HEK293 (cell line): ENCODE measurements around the gene C1orf21.

Experiments
- CTCF ChIA-PET: fragments of 350-600 bp; formaldehyde crosslinking; extraction: SDS; loops from one replicate; lab custom pipeline; 2021; ENCODE audit warnings: antibody characterized with exemption; lab: Yijun Ruan, JAX
- POLR2A ChIA-PET: fragments of 300-600 bp; formaldehyde crosslinking; extraction: SDS; loops from one replicate; lab custom pipeline; 2020; ENCODE audit warnings: antibody characterized with exemption, inconsistent platforms; lab: Yijun Ruan, JAX
- H3K27ac ChIP-seq: fragments of 200-500 bp; sonication (Bioruptor generic); 2 replicates; pipeline ENCODE4 v1.5.1; 2014; ENCODE audit warnings: low read depth, low read length, control low read depth, inconsistent platforms; ENCODE audit errors: extremely low read depth
- H3K36me3 ChIP-seq, 2 experiments: fragments of 200-500 bp in 1 of 2; sonication (Bioruptor generic) in 1 of 2; 1 replicate in 1 of 2; 2 replicates in 1 of 2; pipeline ENCODE4 v1.5.1; 2014 to 2017; ENCODE audit warnings: inconsistent platforms in 2 of 2, low read length in 2 of 2; ENCODE audit not compliant: control insufficient read depth in 2 of 2, insufficient read depth in 1 of 2
- H3K4me1 ChIP-seq: fragments of 200-500 bp; sonication (Bioruptor generic); 2 replicates; pipeline ENCODE4 v1.5.1; 2014; ENCODE audit warnings: mild to moderate bottlenecking, low read length, inconsistent platforms; ENCODE audit not compliant: control insufficient read depth, insufficient read depth
- H3K4me3 ChIP-seq: 2 replicates; pipeline ENCODE4 v1.5.1; 2011; ENCODE audit warnings: low read depth, mild to moderate bottlenecking, control low read depth, low read length, moderate library complexity
- H3K9me3 ChIP-seq: fragments of 200-500 bp; sonication (Bioruptor generic); 2 replicates; pipeline ENCODE4 v1.5.1; 2014; ENCODE audit warnings: low read depth, low read length, inconsistent platforms; ENCODE audit not compliant: control insufficient read depth, insufficient read depth
- BCL11A ChIP-seq: fragments of 450-650 bp; formaldehyde crosslinking; IDR thresholded peaks from 2 replicates; pipeline ENCODE4 v1.5.1; 2016; ENCODE audit warnings: low read depth, missing biosample characterization, missing genetic modification characterization
- KLF16 ChIP-seq: fragments of 450-650 bp; formaldehyde crosslinking; IDR thresholded peaks from 2 replicates; pipeline ENCODE4 v1.5.1; 2017; ENCODE audit warnings: missing biosample characterization, missing genetic modification characterization
- SP7 ChIP-seq: fragments of 450-650 bp; formaldehyde crosslinking; IDR thresholded peaks from 2 replicates; pipeline ENCODE4 v1.5.1; 2016; ENCODE audit warnings: missing biosample characterization, missing genetic modification characterization
- ZNF184 ChIP-seq: fragments of 450-650 bp; IDR thresholded peaks from 2 replicates; pipeline ENCODE4 v1.5.1; 2018; ENCODE audit warnings: missing biosample characterization, mild to moderate bottlenecking, missing genetic modification characterization
- ZNF202 ChIP-seq: fragments of 450-650 bp; formaldehyde crosslinking; IDR thresholded peaks from 2 replicates; pipeline ENCODE4 v1.5.1; 2016; ENCODE audit warnings: missing biosample characterization, missing genetic modification characterization, borderline replicate concordance
- ZNF211 ChIP-seq: fragments of 450-650 bp; formaldehyde crosslinking; IDR thresholded peaks from 2 replicates; pipeline ENCODE4 v1.5.1; 2016; ENCODE audit warnings: low read depth, missing biosample characterization, missing genetic modification characterization
- ZNF266 ChIP-seq: fragments of 450-650 bp; formaldehyde crosslinking; IDR thresholded peaks from 2 replicates; pipeline ENCODE4 v1.5.1; 2016; ENCODE audit warnings: missing biosample characterization, missing genetic modification characterization, low read depth
- ZNF544 ChIP-seq: fragments of 450-650 bp; formaldehyde crosslinking; IDR thresholded peaks from 2 replicates; pipeline ENCODE4 v1.5.0; 2017; ENCODE audit warnings: missing biosample characterization, missing genetic modification characterization
- ZNF571 ChIP-seq: fragments of 450-650 bp; formaldehyde crosslinking; IDR thresholded peaks from 2 replicates; pipeline ENCODE4 v1.5.0; 2017; ENCODE audit warnings: missing biosample characterization, missing genetic modification characterization
- ZNF623 ChIP-seq: fragments of 450-650 bp; formaldehyde crosslinking; IDR thresholded peaks from 2 replicates; pipeline ENCODE4 v1.5.1; 2016; ENCODE audit warnings: missing biosample characterization, missing genetic modification characterization
- ZSCAN16 ChIP-seq: fragments of 450-650 bp; formaldehyde crosslinking; IDR thresholded peaks from 2 replicates; pipeline ENCODE4 v1.5.1; 2016; ENCODE audit warnings: missing biosample characterization, missing genetic modification characterization
- TF ChIP-seq, protein P1 (sequence below): fragments of 450-650 bp; formaldehyde crosslinking; IDR thresholded peaks from 2 replicates; pipeline ENCODE4 v1.5.1; 2016; ENCODE audit warnings: missing biosample characterization, missing genetic modification characterization, borderline replicate concordance
- TF ChIP-seq, protein P2 (sequence below): fragments of 450-650 bp; formaldehyde crosslinking; IDR thresholded peaks from 2 replicates; pipeline ENCODE4 v1.5.1; 2016; ENCODE audit warnings: missing biosample characterization, missing genetic modification characterization
- TF ChIP-seq, protein P3 (sequence below): fragments of 450-650 bp; formaldehyde crosslinking; IDR thresholded peaks from 2 replicates; pipeline ENCODE4 v1.5.1; 2017; ENCODE audit warnings: missing biosample characterization, mild to moderate bottlenecking, missing genetic modification characterization, moderate library complexity
- TF ChIP-seq, protein P4 (sequence below): fragments of 450-650 bp; formaldehyde crosslinking; IDR thresholded peaks from 2 replicates; pipeline ENCODE4 v1.5.0; 2017; ENCODE audit warnings: missing biosample characterization, missing genetic modification characterization, borderline replicate concordance

C1orf21 gene

DNA sequence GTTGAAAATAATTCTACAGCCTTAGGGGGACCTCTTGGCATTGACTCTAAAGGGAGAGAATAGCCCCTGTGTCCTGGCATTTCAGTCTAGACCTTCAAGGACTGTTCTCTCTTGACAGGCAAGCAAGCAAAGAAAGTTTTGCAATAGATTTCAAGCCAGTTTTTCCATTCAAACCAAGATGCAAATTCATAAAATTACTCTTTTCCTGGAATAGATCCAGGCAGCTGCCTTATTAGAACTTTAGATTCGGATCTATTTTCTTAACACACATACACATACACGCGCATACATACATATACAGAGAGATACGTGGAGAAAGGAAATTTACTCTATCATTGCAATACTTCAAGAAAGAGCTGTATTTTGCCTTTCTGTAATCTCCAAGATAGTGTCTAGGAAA is 238.4 kb downstream of the C1orf21 start (continued):
- no peak for TF ChIP-seq ZNF184

DNA sequence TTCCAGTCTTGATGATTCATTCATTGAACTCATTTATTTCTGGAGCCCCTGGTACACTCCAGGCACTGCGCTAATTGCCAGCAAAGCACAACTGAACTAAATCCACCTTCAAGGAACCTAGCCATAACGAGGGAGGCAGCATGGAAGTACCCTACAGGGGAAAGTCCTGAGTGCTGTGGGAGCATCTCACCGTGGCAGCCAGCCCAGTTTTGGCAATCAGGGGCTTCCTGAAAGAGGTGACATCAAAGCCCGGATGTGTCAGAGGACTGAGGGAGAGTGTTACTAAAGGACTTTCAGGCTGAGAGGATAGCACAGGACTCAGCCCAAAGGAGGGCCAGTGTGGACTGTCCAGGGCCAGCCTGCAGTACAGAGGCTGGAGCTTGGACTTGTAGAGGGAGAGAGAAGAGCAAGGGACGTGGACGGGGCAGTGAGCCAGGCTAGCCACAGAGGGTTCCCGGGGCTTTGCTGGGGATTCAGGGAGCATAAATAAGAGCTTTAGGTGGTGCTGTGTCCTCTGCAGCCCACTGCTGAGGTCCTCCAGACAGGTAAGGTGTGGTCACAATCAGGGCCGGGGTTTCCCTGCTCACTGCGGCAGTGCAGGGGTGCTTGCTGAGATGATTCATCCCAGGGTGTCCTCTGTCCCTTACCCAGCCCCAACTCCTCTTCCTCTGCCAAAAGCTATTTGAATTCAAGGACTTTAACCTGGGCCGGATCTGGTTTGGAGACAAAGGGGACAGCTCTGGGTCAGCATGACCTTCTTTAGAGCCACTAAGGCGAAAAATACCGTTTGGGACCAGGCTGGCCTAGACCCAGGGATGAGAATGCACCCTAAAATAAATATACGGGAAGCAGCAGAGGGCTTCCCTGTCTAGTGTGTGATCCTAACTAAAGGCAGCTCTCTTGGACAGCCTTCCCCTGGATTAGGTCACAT is 239.5 kb downstream of the C1orf21 start:
- Histone ChIP-seq H3K4me3 (no peak overlapping the region), H3K4me1 (peaks cover 11% of the 10 kb centered on the region), H3K27ac (no peak overlapping the region), H3K36me3 (no peaks in the 10 kb centered on the region), H3K9me3 (no peaks in the 10 kb centered on the region)
- TF ChIP-seq ZSCAN16: no peak
- no peak for TF ChIP-seq ZNF544 (tag by site-specific recombination)
- no peak for TF ChIP-seq ZNF623 (tag by site-specific recombination)
- TF ChIP-seq, protein P1, sequence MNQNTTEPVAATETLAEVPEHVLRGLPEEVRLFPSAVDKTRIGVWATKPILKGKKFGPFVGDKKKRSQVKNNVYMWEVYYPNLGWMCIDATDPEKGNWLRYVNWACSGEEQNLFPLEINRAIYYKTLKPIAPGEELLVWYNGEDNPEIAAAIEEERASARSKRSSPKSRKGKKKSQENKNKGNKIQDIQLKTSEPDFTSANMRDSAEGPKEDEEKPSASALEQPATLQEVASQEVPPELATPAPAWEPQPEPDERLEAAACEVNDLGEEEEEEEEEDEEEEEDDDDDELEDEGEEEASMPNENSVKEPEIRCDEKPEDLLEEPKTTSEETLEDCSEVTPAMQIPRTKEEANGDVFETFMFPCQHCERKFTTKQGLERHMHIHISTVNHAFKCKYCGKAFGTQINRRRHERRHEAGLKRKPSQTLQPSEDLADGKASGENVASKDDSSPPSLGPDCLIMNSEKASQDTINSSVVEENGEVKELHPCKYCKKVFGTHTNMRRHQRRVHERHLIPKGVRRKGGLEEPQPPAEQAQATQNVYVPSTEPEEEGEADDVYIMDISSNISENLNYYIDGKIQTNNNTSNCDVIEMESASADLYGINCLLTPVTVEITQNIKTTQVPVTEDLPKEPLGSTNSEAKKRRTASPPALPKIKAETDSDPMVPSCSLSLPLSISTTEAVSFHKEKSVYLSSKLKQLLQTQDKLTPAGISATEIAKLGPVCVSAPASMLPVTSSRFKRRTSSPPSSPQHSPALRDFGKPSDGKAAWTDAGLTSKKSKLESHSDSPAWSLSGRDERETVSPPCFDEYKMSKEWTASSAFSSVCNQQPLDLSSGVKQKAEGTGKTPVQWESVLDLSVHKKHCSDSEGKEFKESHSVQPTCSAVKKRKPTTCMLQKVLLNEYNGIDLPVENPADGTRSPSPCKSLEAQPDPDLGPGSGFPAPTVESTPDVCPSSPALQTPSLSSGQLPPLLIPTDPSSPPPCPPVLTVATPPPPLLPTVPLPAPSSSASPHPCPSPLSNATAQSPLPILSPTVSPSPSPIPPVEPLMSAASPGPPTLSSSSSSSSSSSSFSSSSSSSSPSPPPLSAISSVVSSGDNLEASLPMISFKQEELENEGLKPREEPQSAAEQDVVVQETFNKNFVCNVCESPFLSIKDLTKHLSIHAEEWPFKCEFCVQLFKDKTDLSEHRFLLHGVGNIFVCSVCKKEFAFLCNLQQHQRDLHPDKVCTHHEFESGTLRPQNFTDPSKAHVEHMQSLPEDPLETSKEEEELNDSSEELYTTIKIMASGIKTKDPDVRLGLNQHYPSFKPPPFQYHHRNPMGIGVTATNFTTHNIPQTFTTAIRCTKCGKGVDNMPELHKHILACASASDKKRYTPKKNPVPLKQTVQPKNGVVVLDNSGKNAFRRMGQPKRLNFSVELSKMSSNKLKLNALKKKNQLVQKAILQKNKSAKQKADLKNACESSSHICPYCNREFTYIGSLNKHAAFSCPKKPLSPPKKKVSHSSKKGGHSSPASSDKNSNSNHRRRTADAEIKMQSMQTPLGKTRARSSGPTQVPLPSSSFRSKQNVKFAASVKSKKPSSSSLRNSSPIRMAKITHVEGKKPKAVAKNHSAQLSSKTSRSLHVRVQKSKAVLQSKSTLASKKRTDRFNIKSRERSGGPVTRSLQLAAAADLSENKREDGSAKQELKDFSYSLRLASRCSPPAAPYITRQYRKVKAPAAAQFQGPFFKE (tag by site-specific recombination): no peak
- TF ChIP-seq SP7 (tag by site-specific recombination): no peak
- TF ChIP-seq, protein P2, sequence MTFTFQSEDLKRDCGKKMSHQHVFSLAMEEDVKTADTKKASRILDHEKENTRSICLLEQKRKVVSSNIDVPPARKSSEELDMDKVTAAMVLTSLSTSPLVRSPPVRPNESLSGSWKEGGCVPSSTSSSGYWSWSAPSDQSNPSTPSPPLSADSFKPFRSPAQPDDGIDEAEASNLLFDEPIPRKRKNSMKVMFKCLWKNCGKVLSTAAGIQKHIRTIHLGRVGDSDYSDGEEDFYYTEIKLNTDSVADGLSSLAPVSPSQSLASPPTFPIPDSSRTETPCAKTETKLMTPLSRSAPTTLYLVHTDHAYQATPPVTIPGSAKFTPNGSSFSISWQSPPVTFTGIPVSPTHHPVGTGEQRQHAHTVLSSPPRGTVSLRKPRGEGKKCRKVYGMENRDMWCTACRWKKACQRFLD (tag by site-specific recombination): no peak
- no peak for TF ChIP-seq ZNF571
- TF ChIP-seq ZNF266 (tag by site-specific recombination): no peak
- TF ChIP-seq, protein P3, sequence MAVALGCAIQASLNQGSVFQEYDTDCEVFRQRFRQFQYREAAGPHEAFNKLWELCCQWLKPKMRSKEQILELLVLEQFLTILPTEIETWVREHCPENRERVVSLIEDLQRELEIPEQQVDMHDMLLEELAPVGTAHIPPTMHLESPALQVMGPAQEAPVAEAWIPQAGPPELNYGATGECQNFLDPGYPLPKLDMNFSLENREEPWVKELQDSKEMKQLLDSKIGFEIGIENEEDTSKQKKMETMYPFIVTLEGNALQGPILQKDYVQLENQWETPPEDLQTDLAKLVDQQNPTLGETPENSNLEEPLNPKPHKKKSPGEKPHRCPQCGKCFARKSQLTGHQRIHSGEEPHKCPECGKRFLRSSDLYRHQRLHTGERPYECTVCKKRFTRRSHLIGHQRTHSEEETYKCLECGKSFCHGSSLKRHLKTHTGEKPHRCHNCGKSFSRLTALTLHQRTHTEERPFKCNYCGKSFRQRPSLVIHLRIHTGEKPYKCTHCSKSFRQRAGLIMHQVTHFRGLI (tag by site-specific recombination): no peak
- TF ChIP-seq ZNF211 (tag by site-specific recombination): no peak
- CTCF ChIA-PET: interaction anchor here (0.6 to 0.8 kb wide), 2 partner anchors 37 to 67 kb away, joined by 3 read pairs; no protein-coding TSS in a partner anchor
- POLR2A ChIA-PET: no interaction called here

DNA sequence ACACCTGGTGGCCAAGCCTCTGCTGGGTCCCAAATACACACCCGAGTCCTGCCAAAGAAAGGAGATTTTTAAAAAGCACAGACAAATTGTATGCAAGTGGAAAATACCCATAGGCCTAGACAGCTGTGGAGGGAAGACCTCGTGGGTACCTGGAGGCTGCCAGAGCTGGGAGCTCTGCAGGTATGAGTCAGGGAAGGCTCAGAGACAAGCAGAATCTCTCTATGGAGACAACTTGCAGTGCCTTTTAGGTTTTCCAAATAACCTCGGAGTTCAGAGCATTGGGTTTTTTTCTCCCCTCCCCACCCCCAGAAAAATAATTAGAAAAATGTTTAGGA is 240.1 kb downstream of the C1orf21 start:
- Histone ChIP-seq H3K27ac (no peak overlapping the region), H3K9me3 (no peaks in the 10 kb centered on the region), H3K36me3 (no peaks in the 10 kb centered on the region), H3K4me3 (no peak overlapping the region), H3K4me1 (peaks cover 5% of the 10 kb centered on the region)
- TF ChIP-seq BCL11A (tag by site-specific recombination): no peak
- no peak for TF ChIP-seq ZNF202 (tag by site-specific recombination)
- TF ChIP-seq, protein P4, sequence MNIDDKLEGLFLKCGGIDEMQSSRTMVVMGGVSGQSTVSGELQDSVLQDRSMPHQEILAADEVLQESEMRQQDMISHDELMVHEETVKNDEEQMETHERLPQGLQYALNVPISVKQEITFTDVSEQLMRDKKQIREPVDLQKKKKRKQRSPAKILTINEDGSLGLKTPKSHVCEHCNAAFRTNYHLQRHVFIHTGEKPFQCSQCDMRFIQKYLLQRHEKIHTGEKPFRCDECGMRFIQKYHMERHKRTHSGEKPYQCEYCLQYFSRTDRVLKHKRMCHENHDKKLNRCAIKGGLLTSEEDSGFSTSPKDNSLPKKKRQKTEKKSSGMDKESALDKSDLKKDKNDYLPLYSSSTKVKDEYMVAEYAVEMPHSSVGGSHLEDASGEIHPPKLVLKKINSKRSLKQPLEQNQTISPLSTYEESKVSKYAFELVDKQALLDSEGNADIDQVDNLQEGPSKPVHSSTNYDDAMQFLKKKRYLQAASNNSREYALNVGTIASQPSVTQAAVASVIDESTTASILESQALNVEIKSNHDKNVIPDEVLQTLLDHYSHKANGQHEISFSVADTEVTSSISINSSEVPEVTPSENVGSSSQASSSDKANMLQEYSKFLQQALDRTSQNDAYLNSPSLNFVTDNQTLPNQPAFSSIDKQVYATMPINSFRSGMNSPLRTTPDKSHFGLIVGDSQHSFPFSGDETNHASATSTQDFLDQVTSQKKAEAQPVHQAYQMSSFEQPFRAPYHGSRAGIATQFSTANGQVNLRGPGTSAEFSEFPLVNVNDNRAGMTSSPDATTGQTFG: no peak
- TF ChIP-seq KLF16 (tag by site-specific recombination): no peak
- POLR2A ChIA-PET: no interaction called here
- CTCF ChIA-PET: interaction anchor here (0.8 kb wide), 1 partner anchor 37 kb away, joined by 3 read pairs; no protein-coding TSS in a partner anchor
